Activated T-helper 17 cell treated with anti-CD3 and anti-CD28 coated beads, Interleukin-2, amount 50 U/mL, for 72 hours (primary cell): Measurements from ENCODE around the gene LAMP5. TPM values are rescaled to one million over a fixed set of nuclear protein-coding genes. Genes with fewer than 3 reads are reported as not detected.

Experiments used
- ATAC-seq: fragments of 150-1000 bp; cut with Tn5 transposase; replicated peaks from 2 replicates; pipeline ENCODE4 v1.10.0; 2021; ENCODE audit warnings: mild to moderate bottlenecking, moderate library complexity
- H3K27ac Mint-ChIP-seq: one replicate; pipeline ENCODE4 v1.8.0; 2022; ENCODE audit warnings: mixed read lengths
- H3K27me3 Mint-ChIP-seq: one replicate; pipeline ENCODE4 v1.8.0; 2022; ENCODE audit warnings: mixed read lengths
- H3K36me3 Mint-ChIP-seq: one replicate; pipeline ENCODE4 v1.8.0; 2022; ENCODE audit warnings: low read depth, mild to moderate bottlenecking, mixed read lengths
- H3K4me1 Mint-ChIP-seq: one replicate; pipeline ENCODE4 v1.8.0; 2022; ENCODE audit warnings: mixed read lengths
- H3K4me3 Mint-ChIP-seq: one replicate; pipeline ENCODE4 v1.8.0; 2022; ENCODE audit warnings: mild to moderate bottlenecking, mixed read lengths
- H3K9me3 Mint-ChIP-seq: one replicate; pipeline ENCODE4 v1.8.0; 2022; ENCODE audit warnings: mixed read lengths
- total RNA-seq, 2 donors: library from RNA; stranded (reverse); gene quantifications; one replicate each; pipeline ENCODE4 v1.2.3, GENCODE V29; 2022

The LAMP5 gene
- total RNA-seq, 2 donors from 2014 or later = not detected

GRCh38 chr20:9508696-9509178 lies 5.7 kb upstream of the LAMP5 start:
- Mint-ChIP-seq H3K4me3 (no peak overlapping the region), H3K27ac (no peak overlapping the region), H3K9me3 (no peaks in the 10 kb centered on the region), H3K36me3 (no peaks in the 10 kb centered on the region), H3K27me3 (peaks cover 29% of the 10 kb centered on the region), H3K4me1 (no peaks in the 10 kb centered on the region)
- no peak for ATAC-seq

- Mint-ChIP-seq H3K4me1 (no peaks in the 10 kb centered on the region), H3K4me3 (no peak overlapping the region), H3K27me3 (peaks cover 34% of the 10 kb centered on the region)
Measured at GRCh38 chr20:9509246-9509645, 5.1 kb upstream of the LAMP5 start.

DNA sequence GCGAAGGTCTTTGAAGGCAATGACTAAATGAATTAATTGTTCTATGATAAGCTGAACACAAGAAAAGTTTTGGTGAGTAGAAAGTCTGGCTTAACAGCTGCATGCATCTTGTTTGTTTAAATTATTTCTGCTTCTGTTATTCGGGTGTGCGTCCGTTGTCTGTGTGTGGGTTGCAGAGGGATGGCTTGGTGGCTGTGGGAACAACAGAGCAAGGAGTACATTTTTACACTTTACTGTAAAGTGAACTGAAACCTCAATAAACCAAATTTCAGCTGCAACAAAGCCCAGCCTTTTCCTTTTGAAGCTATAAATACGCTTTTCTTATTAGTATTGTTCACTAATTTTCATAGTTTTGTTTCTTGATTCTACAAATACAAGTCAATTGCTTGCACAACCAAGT lies 3.5 kb upstream of the LAMP5 start:
- no peak overlapping the region for H3K4me3 Mint-ChIP-seq
- ATAC-seq = no peak
- H3K9me3 Mint-ChIP-seq = no peaks in the 10 kb centered on the region
- H3K36me3 Mint-ChIP-seq = no peaks in the 10 kb centered on the region
- no peak overlapping the region for H3K27ac Mint-ChIP-seq
- peaks cover 43% of the 10 kb centered on the region for H3K27me3 Mint-ChIP-seq
- no peaks in the 10 kb centered on the region for H3K4me1 Mint-ChIP-seq

More at GRCh38 chr20:9509246-9509645, 5.1 kb upstream of the LAMP5 start:
- H3K36me3 Mint-ChIP-seq = no peaks in the 10 kb centered on the region
- no peak overlapping the region for H3K27ac Mint-ChIP-seq
- no peaks in the 10 kb centered on the region for H3K9me3 Mint-ChIP-seq
- ATAC-seq = no peak

DNA sequence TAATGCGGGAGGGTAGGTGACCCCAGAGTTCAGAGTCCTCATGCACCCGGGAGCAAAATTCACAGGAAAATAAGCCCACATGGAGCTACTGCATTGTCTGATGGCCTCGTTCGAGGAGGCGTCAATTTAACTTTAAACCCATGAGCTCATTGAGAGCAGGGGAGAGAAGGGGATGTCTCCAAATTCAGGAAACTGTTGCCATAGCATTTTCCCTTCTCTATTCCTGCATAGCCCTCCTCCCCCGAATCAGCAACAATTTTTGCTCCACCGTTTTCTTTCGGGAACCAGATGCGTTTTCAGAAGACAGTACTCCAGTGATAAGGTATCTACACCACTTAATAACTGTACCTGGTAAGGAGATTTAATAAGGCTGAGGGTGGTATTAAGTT lies 324 bp upstream of the LAMP5 start:
- Mint-ChIP-seq H3K4me1 (no peaks in the 10 kb centered on the region), H3K27ac (no peak overlapping the region), H3K27me3 (peaks cover 49% of the 10 kb centered on the region), H3K9me3 (no peaks in the 10 kb centered on the region), H3K36me3 (no peaks in the 10 kb centered on the region), H3K4me3 (no peak overlapping the region)
- no peak for ATAC-seq

DNA sequence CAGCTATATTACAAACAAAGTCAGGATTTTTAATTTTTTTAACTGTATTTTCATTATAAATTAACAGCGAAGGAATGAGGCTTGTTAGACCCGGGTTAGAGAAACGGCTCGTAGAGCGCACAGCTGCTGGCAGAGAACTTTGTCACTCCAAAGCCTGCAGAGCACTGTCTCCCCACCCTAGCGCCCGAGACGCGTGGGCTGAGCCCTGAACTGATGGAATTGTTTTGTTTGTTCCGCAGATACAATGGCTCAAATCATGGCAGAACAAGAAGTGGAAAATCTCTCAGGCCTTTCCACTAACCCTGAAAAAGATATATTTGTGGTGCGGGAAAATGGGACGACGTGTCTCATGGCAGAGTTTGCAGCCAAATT lies 810 bp downstream of the LAMP5 start:
- no peak overlapping the region for H3K27ac Mint-ChIP-seq
- no peak for ATAC-seq
- peaks cover 48% of the 10 kb centered on the region for H3K27me3 Mint-ChIP-seq
- no peak overlapping the region for H3K4me3 Mint-ChIP-seq
- no peaks in the 10 kb centered on the region for H3K36me3 Mint-ChIP-seq
- no peaks in the 10 kb centered on the region for H3K4me1 Mint-ChIP-seq
- no peaks in the 10 kb centered on the region for H3K9me3 Mint-ChIP-seq

- Mint-ChIP-seq H3K27ac (no peak overlapping the region), H3K4me1 (no peaks in the 10 kb centered on the region), H3K9me3 (no peaks in the 10 kb centered on the region), H3K4me3 (no peak overlapping the region), H3K27me3 (peaks cover 49% of the 10 kb centered on the region), H3K36me3 (no peaks in the 10 kb centered on the region)
- no peak for ATAC-seq
Measured at GRCh38 chr20:9515741-9516233, 1.4 kb downstream of the LAMP5 start.

- no peak for ATAC-seq
- Mint-ChIP-seq H3K9me3 (no peaks in the 10 kb centered on the region), H3K27me3 (peaks cover 52% of the 10 kb centered on the region)
Measured at GRCh38 chr20:9516234-9516871, 2.0 kb downstream of the LAMP5 start.

DNA sequence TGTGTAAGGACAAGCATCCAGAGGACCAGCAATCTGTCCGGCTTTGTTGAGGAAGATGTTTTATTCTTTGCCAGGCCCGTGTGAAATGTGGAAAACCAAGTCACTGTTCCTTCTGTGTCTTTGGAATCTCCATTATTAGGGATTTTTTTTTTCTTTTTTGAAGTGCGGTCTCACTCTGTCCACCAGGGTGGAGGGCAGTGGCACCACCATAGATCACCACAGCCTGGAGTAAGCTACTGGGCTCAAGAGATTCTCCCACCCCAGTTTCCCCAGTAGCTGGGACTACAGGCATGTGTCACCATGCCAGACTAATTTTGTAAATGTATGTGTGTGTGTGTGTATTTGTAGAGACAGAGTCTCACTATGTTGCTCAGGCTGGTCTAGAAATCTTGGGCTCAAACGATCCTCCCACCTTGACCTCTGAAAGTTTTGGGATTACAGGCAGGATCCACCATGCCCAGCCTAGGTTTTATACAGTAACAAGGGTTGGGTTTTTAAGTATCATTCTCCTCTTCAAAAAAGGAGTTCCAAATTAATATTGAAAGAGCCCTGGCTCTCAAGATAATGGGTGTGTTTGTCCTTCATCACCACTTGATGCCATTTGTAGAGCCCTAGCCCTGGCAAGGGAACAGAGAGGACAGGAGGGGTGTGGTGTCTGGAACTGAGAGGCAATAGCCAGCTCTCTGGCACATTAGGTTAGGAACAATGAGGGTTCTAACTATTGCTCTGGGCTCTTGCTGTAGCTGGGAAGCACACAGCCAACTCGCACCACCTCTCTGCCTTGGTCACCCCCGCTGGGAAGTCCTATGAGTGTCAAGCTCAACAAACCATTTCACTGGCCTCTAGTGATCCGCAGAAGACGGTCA lies 3.1 kb downstream of the LAMP5 start:
- Mint-ChIP-seq H3K4me1 (no peaks in the 10 kb centered on the region), H3K9me3 (no peaks in the 10 kb centered on the region), H3K36me3 (no peaks in the 10 kb centered on the region), H3K4me3 (no peak overlapping the region), H3K27ac (no peak overlapping the region), H3K27me3 (peaks cover 52% of the 10 kb centered on the region)
- ATAC-seq = no peak

More at GRCh38 chr20:9516234-9516871, 2.0 kb downstream of the LAMP5 start:
- Mint-ChIP-seq H3K4me1 (no peaks in the 10 kb centered on the region), H3K36me3 (no peaks in the 10 kb centered on the region), H3K4me3 (no peak overlapping the region), H3K27ac (no peak overlapping the region)

DNA sequence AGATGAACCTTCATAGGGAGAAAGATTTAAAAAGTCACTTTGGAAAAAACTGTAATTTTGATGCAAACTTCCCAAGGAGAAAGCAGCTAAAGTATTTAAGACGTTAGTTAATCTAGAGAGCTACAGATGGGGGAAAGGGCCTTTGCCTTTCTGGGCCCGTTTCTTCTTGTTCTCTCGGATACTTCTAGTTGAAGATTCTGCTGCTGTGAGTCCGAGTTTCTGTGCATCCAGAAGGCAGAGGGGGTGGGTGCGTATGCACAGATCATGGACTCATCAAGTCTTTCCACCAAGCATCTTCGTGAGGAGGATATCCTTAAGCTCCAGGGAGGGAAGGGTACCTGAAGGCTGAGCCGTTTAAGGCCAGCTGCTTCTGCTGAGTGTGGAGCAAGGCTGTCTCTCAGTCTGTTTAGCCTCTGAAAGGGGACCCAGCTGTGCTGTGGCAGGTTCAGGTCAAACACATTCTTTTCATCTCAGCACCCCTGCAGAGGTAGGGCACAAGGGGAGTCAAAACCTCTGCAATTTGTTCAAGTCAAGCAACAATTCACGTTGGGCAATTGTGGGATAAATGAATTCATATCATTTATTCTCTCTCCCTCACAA lies 4.3 kb downstream of the LAMP5 start:
- no peak overlapping the region for H3K4me3 Mint-ChIP-seq
- no peak for ATAC-seq
- H3K27ac Mint-ChIP-seq = no peak overlapping the region
- H3K36me3 Mint-ChIP-seq = no peaks in the 10 kb centered on the region
- H3K27me3 Mint-ChIP-seq = peaks cover 47% of the 10 kb centered on the region
- no peaks in the 10 kb centered on the region for H3K9me3 Mint-ChIP-seq
- no peaks in the 10 kb centered on the region for H3K4me1 Mint-ChIP-seq

GRCh38 chr20:9520086-9520485 lies 5.7 kb downstream of the LAMP5 start:
- Mint-ChIP-seq H3K4me3 (no peak overlapping the region), H3K4me1 (no peaks in the 10 kb centered on the region), H3K36me3 (no peaks in the 10 kb centered on the region), H3K27me3 (peaks cover 35% of the 10 kb centered on the region), H3K9me3 (no peaks in the 10 kb centered on the region), H3K27ac (no peak overlapping the region)
- ATAC-seq = no peak

DNA sequence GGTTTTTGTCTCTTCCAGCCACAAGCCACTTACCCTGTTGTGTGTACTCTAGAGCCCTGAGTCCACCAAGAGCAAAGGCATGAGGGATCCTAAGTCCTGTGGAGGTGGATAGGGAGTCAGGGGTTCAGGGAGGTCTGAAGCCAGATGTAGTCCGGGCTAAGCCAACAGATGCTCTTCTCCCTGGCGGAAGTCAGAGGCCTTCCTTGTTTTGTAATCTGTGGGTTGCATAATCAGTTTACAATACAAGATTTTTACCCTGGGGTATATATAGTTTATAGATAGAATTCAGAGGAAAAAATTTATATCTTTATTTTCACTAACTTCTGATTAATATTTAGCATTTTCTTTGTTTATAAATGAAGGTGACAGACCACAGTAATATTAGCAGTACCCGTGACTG lies 9.2 kb downstream of the LAMP5 start:
- H3K9me3 Mint-ChIP-seq = no peaks in the 10 kb centered on the region
- no peak for ATAC-seq
- no peak overlapping the region for H3K27ac Mint-ChIP-seq
- H3K36me3 Mint-ChIP-seq = no peaks in the 10 kb centered on the region
- no peak overlapping the region for H3K4me3 Mint-ChIP-seq
- H3K27me3 Mint-ChIP-seq = peaks cover 19% of the 10 kb centered on the region
- H3K4me1 Mint-ChIP-seq = no peaks in the 10 kb centered on the region

DNA sequence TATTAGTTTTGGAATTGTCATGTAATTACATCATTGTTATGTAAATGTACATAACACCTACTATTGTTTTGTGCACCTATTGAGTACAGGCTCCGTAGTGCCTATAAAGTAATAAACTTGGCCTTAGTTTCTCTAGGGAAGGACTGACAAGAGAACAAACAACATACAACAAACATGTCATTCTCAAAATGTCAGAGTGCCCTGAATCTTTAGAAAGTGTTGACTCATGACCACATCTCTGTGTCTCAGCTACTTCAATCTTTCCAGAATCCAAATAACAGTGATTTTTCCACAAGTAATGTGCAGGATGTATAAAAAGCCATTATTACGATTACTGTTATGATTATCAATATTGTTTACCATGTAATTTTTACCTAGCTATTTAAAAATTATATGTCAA lies 17.2 kb downstream of the LAMP5 start:
- Mint-ChIP-seq H3K9me3 (no peaks in the 10 kb centered on the region), H3K4me3 (no peak overlapping the region), H3K4me1 (no peaks in the 10 kb centered on the region), H3K27ac (no peak overlapping the region), H3K27me3 (no peaks in the 10 kb centered on the region), H3K36me3 (no peaks in the 10 kb centered on the region)
- ATAC-seq = no peak

DNA sequence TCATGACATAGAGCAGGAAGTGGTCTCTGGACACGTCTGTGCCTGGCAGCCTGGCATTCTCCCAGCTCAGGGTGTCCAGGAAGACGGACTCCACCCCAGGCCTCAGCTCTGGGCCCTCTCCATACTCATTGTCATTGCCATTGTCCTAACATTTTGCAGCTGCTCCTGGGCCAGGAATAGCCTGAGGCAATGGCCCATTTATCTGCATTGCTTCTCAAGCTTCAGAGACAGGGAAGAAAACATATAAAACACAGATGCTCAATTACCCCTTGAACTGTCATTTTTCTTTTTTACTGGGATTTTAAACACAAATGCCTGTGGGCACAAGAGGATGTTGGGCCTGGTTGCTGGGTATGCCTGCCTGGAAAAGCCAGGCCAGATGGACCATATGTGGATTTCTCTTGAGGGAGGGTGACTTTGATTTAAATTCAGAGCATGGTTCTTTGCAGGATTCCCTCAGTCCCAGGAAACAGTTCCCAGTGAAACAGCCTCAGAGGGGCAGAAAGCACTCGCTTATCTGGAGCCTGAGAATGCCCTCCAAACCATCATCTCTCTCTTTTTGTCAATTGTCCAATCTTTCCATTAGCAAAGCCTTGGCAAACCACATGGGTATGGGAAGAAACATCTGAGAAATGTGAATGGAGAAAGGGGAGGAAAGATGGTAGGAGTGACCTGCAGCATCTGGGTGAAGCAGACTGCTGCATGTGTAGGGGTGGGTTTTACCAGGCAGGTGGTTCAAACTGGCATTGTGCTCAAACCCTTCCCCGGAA lies 17.9 kb downstream of the LAMP5 start:
- ATAC-seq = no peak
- Mint-ChIP-seq H3K27me3 (no peaks in the 10 kb centered on the region), H3K27ac (no peak overlapping the region), H3K4me1 (no peaks in the 10 kb centered on the region), H3K4me3 (no peak overlapping the region), H3K36me3 (no peaks in the 10 kb centered on the region), H3K9me3 (no peaks in the 10 kb centered on the region)

DNA sequence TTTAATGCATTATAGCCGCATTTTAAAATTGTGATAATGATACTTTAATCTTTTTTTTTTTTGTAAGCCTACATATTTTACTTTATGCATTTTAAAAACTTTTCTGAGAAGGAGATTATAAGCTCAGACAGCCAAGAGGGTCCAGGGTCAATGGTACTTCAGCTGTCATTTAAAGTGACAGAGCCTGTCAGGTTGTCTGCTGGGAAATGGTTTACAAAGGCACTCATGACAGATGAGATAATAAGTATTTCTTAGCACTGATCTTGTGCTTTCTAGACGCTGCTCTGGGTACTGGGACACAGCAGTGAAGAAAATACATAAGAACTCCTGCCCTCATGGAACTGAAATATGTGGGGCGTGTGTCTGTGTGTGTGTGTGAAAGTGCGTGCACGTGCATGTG lies 19.6 kb downstream of the LAMP5 start:
- no peaks in the 10 kb centered on the region for H3K4me1 Mint-ChIP-seq
- no peak for ATAC-seq
- H3K27ac Mint-ChIP-seq = no peak overlapping the region
- no peaks in the 10 kb centered on the region for H3K9me3 Mint-ChIP-seq
- no peaks in the 10 kb centered on the region for H3K36me3 Mint-ChIP-seq
- H3K27me3 Mint-ChIP-seq = no peaks in the 10 kb centered on the region
- H3K4me3 Mint-ChIP-seq = no peak overlapping the region
